Kidney capillary endothelial cell (primary cell): ENCODE measurements around the gene PCDHGB7.
A peak's percentile ranks its signal among the peaks of the same experiment; 100 is the strongest.
"Not testable (repeated sequence)": the region's sequence is repeated elsewhere in the genome, so short reads cannot be mapped to it uniquely, and the experiment has no call there.

Experiments
- DNase-seq: peaks from one replicate; pipeline ENCODE4 v3.0.0-alpha.2; 2018; ENCODE audit warnings: low spot score

PCDHGB7 gene

GRCh38 chr5:141397756-141398551 is 19.5 kb upstream of the PCDHGB7 start, which contains the start of gene PCDHGB5:
Gene PCDHGB5 (plus strand): TSS chr5:141397947. CDS start chr5:141398128, 181 bp downstream.
- DNase-seq: not testable (repeated sequence)

DNA sequence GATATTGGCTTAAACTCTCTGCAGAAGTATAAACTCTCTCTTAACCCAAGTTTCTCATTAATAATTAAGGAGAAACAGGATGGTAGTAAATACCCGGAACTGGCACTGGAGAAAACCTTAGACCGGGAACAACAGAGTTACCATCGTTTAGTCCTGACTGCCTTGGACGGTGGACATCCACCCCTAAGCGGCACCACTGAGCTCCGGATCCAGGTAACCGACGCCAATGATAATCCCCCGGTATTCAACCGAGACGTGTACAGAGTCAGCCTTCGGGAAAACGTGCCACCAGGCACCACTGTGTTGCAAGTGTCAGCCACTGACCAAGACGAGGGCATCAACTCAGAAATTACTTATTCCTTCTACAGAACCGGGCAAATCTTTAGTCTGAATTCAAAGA is 18.9 kb upstream of the PCDHGB7 start:
- no peak for DNase-seq

- DNase-seq: no peak
Measured at GRCh38 chr5:141399555-141400258, 17.8 kb upstream of the PCDHGB7 start.

DNA sequence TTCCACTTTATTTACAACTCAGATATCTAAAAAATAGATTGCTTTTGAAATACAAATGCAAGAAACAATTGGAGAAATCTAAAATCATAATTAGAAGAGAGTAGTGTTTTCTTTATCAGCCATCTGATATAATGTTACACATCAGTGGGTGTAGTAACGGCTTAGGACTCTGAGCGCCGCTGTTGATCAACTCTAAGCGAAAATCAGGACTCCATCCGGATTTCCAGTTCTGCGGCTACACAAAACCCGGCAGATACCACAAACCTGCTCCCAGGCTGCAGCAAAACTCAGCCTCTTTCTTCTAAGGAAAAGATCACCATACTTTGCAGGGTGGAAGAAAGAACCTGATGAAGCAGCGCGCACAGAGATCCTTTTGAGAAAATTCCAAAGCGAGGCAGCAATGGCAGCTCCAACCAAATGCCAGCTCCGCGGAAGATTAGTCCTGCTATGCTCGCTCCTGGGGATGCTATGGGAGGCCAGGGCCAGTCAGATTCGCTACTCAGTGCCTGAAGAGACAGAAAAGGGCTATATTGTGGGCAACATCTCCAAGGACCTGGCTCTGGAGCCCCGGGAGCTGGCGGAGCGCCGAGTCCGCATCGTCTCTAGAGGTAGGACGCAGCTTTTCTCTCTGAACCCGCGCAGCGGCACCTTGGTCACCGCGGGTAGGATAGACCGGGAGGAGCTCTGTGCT is 14.8 kb upstream of the PCDHGB7 start, which contains the start of gene PCDHGA9:
Gene PCDHGA9 (plus strand): TSS at position 226 of the 691 bp plus-strand sequence. CDS start 175 bp downstream, at position 401.
- no peak for DNase-seq

DNA sequence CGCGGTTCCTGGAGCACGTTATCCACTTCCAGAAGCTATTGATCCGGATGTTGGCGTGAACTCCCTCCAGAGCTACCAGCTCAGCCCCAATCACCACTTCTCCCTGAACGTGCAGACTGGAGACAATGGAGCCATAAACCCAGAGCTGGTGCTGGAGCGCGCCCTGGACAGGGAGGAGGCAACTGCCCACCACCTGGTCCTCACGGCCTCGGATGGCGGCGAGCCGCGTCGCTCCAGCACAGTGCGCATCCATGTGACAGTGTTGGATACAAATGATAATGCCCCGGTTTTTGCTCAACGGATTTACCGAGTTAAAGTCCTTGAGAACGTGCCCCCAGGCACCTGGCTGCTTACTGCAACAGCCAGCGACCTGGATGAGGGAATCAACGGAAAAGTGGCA is 14.1 kb upstream of the PCDHGB7 start:
- DNase-seq: no peak

DNA sequence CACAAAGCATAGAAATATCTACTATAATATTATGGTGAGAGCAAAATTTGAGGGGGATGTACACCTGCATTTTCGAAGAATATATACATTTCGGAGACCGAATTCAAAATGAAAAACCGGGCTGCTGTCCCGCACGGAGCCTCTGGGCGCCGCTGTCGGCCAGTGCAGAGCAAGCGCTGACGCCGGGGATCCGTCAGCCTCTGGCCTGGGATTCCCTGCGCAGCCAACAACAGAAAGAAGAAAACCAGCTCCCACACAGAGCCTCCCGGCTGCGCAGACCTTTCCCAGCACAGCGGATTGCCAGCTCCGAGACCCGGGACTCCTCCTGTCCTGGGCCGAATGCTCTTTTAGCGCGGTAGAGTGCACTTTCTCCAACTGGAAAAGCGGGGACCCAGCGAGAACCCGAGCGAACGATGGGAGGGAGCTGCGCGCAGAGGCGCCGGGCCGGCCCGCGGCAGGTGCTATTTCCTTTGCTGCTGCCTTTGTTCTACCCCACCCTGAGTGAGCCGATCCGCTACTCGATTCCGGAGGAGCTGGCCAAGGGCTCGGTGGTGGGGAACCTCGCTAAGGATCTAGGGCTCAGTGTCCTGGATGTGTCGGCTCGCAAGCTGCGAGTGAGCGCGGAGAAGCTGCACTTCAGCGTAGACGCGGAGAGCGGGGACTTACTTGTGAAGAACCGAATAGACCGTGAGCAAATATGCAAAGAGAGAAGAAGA is 9.5 kb upstream of the PCDHGB7 start, which contains the start of gene PCDHGB6:
Gene PCDHGB6 (plus strand): TSS at position 232 of the 716 bp plus-strand sequence. CDS start 182 bp downstream, at position 414.
- DNase-seq: not testable (repeated sequence)

- no peak for DNase-seq
Measured at GRCh38 chr5:141409598-141410306, 7.7 kb upstream of the PCDHGB7 start.

DNA sequence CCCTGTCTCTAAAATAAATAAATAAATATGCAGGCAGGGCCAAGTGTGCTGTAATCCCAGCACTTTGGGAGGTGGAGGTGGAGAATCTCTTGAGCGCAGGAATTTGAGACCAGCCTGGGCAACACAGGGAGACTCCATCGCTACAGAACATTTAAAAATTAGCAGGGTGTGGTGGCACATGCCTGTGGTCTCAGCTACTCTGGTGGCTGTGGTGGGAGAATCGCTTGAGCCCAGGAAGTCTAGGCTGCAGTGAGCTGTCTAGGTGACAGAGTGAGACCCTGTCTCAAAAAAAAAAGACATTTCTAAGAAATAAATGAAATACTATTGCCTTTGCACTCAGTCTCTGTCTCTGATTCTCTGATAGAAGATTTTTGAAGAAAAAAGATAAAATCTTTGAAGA is 5.9 kb upstream of the PCDHGB7 start:
- DNase-seq: no peak

DNA sequence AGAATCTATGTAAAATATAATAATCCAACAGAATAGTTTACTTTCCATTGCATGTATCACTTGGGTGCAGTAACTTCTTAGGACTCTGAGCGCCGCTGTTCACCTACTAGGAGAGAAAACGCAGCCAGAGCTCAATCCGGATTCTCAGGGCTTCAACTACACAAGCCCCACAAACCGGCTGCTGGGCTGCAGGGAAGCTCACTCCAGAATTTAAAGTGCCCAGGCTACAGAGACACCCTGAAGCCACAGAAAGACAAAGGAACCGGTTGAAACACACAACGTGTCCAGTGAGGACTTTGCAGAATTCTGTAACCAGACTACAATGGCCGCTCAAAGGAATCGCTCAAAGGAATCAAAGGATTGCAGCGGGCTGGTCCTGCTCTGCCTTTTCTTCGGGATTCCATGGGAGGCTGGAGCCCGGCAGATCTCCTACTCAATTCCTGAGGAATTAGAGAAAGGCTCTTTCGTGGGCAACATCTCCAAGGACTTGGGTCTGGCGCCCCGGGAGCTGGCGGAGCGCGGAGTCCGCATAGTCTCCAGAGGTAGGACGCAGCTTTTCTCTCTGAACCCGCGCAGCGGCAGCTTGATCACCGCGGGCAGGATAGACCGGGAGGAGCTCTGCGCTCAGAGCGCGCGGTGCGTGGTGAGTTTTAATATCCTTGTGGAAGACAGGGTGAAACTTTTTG is 4.5 kb upstream of the PCDHGB7 start, which contains the start of gene PCDHGA10:
Gene PCDHGA10 (plus strand): TSS at position 134 of the 686 bp plus-strand sequence. CDS start 189 bp downstream, at position 323.
- peak; percentile 58 for DNase-seq

- DNase-seq: no peak
Measured at GRCh38 chr5:141413540-141414069, 3.9 kb upstream of the PCDHGB7 start.

- not testable (repeated sequence) for DNase-seq
Measured at GRCh38 chr5:141414548-141415274, 2.8 kb upstream of the PCDHGB7 start.

GRCh38 chr5:141415275-141415618 is 2.2 kb upstream of the PCDHGB7 start:
- DNase-seq: not testable (repeated sequence)

- DNase-seq: no peak
Measured at GRCh38 chr5:141419074-141419880, 1.8 kb downstream of the PCDHGB7 start.

DNA sequence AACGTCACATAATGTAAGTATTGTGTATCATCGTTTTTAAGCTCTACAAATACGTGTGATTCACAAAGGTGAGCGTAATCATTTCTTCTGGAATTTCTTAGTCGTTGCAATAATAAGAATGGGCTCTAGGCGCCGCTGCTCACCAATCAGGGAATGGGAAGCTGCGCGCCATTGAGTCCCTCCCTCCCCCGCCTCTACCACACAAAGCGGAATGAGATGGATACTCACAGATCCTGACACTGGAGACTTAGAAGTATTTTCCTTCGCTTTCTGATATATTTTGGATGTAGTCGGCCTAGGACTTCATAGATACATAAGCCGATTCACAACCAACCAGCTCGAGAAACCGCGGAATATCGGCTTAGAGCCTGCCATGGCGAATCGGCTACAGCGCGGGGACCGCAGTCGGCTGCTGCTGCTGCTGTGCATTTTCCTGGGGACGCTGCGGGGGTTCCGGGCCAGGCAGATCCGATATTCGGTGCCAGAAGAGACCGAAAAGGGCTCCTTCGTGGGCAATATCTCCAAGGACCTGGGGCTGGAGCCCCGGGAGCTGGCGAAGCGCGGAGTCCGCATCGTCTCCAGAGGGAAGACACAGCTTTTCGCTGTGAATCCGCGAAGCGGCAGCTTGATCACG is 3.5 kb downstream of the PCDHGB7 start, which contains the start of gene PCDHGA11:
Gene PCDHGA11 (plus strand): TSS at position 197 of the 634 bp plus-strand sequence. CDS start 177 bp downstream, at position 374.
- peak; percentile 56 for DNase-seq

DNA sequence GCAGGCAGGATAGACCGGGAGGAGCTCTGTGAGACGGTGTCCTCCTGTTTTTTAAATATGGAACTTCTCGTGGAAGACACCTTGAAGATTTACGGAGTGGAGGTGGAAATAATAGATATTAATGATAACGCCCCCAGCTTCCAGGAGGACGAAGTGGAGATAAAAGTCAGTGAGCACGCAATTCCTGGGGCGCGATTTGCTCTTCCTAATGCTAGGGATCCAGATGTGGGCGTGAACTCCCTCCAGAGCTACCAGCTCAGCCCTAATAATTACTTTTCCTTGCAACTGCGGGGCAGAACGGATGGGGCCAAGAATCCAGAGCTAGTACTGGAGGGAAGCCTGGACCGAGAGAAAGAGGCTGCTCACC is 4.0 kb downstream of the PCDHGB7 start:
- no peak for DNase-seq

- no peak for DNase-seq
Measured at GRCh38 chr5:141422742-141423291, 5.3 kb downstream of the PCDHGB7 start.

- DNase-seq: no peak
Measured at GRCh38 chr5:141427783-141428426, 10.4 kb downstream of the PCDHGB7 start.
